HG02885 (cell line): ENCODE measurements around the gene KRT4.

Experiments used
- ATAC-seq: cut with Tn5 transposase; IDR thresholded peaks from one replicate; pipeline ENCODE4 v1.9.1; 2021; ENCODE audit warnings: mild to moderate bottlenecking; ENCODE audit not compliant: unreplicated experiment, poor library complexity

KRT4 gene

DNA sequence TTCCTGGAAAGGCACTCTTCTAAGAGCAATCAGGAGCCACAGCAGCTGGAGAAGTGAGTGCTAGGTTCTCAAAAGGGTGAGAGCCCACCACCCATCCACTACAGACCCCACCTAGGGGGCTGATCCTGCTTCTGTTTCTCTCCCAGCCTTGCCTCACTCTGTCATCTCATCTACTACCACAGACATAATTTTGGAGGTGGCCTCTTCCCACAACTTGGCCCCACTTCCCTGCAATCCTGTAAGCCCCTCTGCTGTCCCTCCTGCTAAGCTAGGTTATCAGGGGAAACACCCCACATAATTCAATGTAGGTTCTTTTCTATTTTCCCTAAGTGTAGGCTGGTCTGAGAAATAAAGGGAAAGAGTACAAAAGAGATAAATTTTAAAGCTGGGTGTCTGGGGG is 53.3 kb downstream of the KRT4 start:
- no peak for ATAC-seq

GRCh38 chr12:52759695-52760094 is 54.2 kb downstream of the KRT4 start:
- no peak for ATAC-seq

GRCh38 chr12:52759218-52759617 is 54.7 kb downstream of the KRT4 start:
- no peak for ATAC-seq

GRCh38 chr12:52757449-52758176 is 56.3 kb downstream of the KRT4 start:
- ATAC-seq: no peak
